Measurements from ENCODE around the gene KLRG1. TPM values are rescaled to one million over a fixed set of nuclear protein-coding genes. Genes with fewer than 3 reads are reported as not detected.

The KLRG1 gene
- total RNA-seq, 1 donor from 2014 or later, result 8.0 TPM

- Mint-ChIP-seq H3K9me3 (ENCODE audit: low read depth) (peaks cover 12% of the 10 kb centered on the region), H3K27me3 (no peaks in the 10 kb centered on the region)
- no peak for TF ChIP-seq CTCF (IDR thresholded peaks at IDR 0.05; ENCODE audit: unreplicated experiment)
These were observed 35.5 kb upstream of the KLRG1 start for GRCh38 chr12:8953773-8954402.

GRCh38 chr12:8956073-8956472 lies 33.3 kb upstream of the KLRG1 start:
- Mint-ChIP-seq H3K27ac (no peak overlapping the region), H3K9me3 (ENCODE audit: low read depth) (peaks cover 12% of the 10 kb centered on the region), H3K4me1 (ENCODE audit: low read depth) (no peaks in the 10 kb centered on the region), H3K36me3 (ENCODE audit: insufficient read depth) (peaks cover 24% of the 10 kb centered on the region), H3K4me3 (ENCODE audit: low read depth) (no peak overlapping the region), H3K27me3 (no peaks in the 10 kb centered on the region)
- DNase-seq (ENCODE audit: low spot score, unreplicated experiment), result no peak
- no peak for TF ChIP-seq CTCF (IDR thresholded peaks at IDR 0.05; ENCODE audit: unreplicated experiment)

More at GRCh38 chr12:8953773-8954402, 35.5 kb upstream of the KLRG1 start:
- H3K27ac Mint-ChIP-seq, result no peak overlapping the region
- H3K4me3 Mint-ChIP-seq (ENCODE audit: low read depth), result no peak overlapping the region
- no peak for DNase-seq (ENCODE audit: low spot score, unreplicated experiment)
- peaks cover 4% of the 10 kb centered on the region for H3K4me1 Mint-ChIP-seq (ENCODE audit: low read depth)
- peaks cover 21% of the 10 kb centered on the region for H3K36me3 Mint-ChIP-seq (ENCODE audit: insufficient read depth)

- no peak overlapping the region for H3K27ac Mint-ChIP-seq
- H3K4me1 Mint-ChIP-seq (ENCODE audit: low read depth), result no peaks in the 10 kb centered on the region
- H3K36me3 Mint-ChIP-seq (ENCODE audit: insufficient read depth), result peaks cover 24% of the 10 kb centered on the region
- no peaks in the 10 kb centered on the region for H3K27me3 Mint-ChIP-seq
- no peak for TF ChIP-seq CTCF (IDR thresholded peaks at IDR 0.05; ENCODE audit: unreplicated experiment)
- peaks cover 12% of the 10 kb centered on the region for H3K9me3 Mint-ChIP-seq (ENCODE audit: low read depth)
- DNase-seq (ENCODE audit: low spot score, unreplicated experiment), result no peak
- H3K4me3 Mint-ChIP-seq (ENCODE audit: low read depth), result no peak overlapping the region
These were observed 32.6 kb upstream of the KLRG1 start for GRCh38 chr12:8956772-8957171.

- DNase-seq (ENCODE audit: low spot score, unreplicated experiment), result no peak
- H3K27me3 Mint-ChIP-seq, result no peaks in the 10 kb centered on the region
- peaks cover 17% of the 10 kb centered on the region for H3K9me3 Mint-ChIP-seq (ENCODE audit: low read depth)
- no peak overlapping the region for H3K4me3 Mint-ChIP-seq (ENCODE audit: low read depth)
- H3K36me3 Mint-ChIP-seq (ENCODE audit: insufficient read depth), result peaks cover 29% of the 10 kb centered on the region
- TF ChIP-seq CTCF (IDR thresholded peaks at IDR 0.05; ENCODE audit: unreplicated experiment), result no peak
- no peaks in the 10 kb centered on the region for H3K4me1 Mint-ChIP-seq (ENCODE audit: low read depth)
- H3K27ac Mint-ChIP-seq, result no peak overlapping the region
These were observed 31.8 kb upstream of the KLRG1 start for GRCh38 chr12:8957561-8957960.

- H3K9me3 Mint-ChIP-seq (ENCODE audit: low read depth), result peaks cover 17% of the 10 kb centered on the region
- no peak overlapping the region for H3K4me3 Mint-ChIP-seq (ENCODE audit: low read depth)
- DNase-seq (ENCODE audit: low spot score, unreplicated experiment), result no peak
- no peak for TF ChIP-seq CTCF (IDR thresholded peaks at IDR 0.05; ENCODE audit: unreplicated experiment)
- no peaks in the 10 kb centered on the region for H3K4me1 Mint-ChIP-seq (ENCODE audit: low read depth)
- H3K27ac Mint-ChIP-seq, result no peak overlapping the region
- H3K27me3 Mint-ChIP-seq, result no peaks in the 10 kb centered on the region
- peaks cover 25% of the 10 kb centered on the region for H3K36me3 Mint-ChIP-seq (ENCODE audit: insufficient read depth)
These were observed 31.3 kb upstream of the KLRG1 start for GRCh38 chr12:8958066-8958465.

Measured in progenitor cell of endocrine pancreas (in vitro differentiated cells).